IgD-negative memory B cell (primary cell): ENCODE data around the gene KCNAB3. TPM values are rescaled to one million over a fixed set of nuclear protein-coding genes. Genes with fewer than 3 reads are reported as not detected.

Experiments used
- H3K27ac Mint-ChIP-seq, 3 donors: one replicate each; pipeline ENCODE4 v1.8.0; 2020 to 2022; ENCODE audit warnings: mild to moderate bottlenecking in 3 of 3, mixed read lengths in 3 of 3, moderate library complexity in 1 of 3
- H3K27me3 Mint-ChIP-seq: one replicate; pipeline ENCODE4 v1.8.0; 2021; ENCODE audit warnings: mixed read lengths
- H3K36me3 Mint-ChIP-seq: one replicate; pipeline ENCODE4 v1.8.0; 2020; ENCODE audit warnings: mild to moderate bottlenecking, mixed read lengths
- H3K4me1 Mint-ChIP-seq, 3 donors: one replicate each; pipeline ENCODE4 v1.8.0; 2020 to 2022; ENCODE audit warnings: mixed read lengths in 3 of 3, mild to moderate bottlenecking in 1 of 3
- H3K4me3 Mint-ChIP-seq, 4 donors: one replicate each; pipeline ENCODE4 v1.8.0; 2020 to 2022; ENCODE audit warnings: mild to moderate bottlenecking in 4 of 4, mixed read lengths in 4 of 4, moderate library complexity in 3 of 4
- H3K9me3 Mint-ChIP-seq, 3 donors: one replicate each; pipeline ENCODE4 v1.8.0; 2020 to 2021; ENCODE audit warnings: mixed read lengths in 3 of 3, mild to moderate bottlenecking in 1 of 3
- polyA plus RNA-seq: library from polyadenylated mRNA; unstranded; fragments of 300-500 nt; fragmentation: Illumina TruSeq; gene quantifications from one replicate; pipeline ENCODE4 v1.2.3, GENCODE V29; 2021

The KCNAB3 gene
- polyA plus RNA-seq, 1 donor from 2014 or later, result 0.51 TPM

DNA sequence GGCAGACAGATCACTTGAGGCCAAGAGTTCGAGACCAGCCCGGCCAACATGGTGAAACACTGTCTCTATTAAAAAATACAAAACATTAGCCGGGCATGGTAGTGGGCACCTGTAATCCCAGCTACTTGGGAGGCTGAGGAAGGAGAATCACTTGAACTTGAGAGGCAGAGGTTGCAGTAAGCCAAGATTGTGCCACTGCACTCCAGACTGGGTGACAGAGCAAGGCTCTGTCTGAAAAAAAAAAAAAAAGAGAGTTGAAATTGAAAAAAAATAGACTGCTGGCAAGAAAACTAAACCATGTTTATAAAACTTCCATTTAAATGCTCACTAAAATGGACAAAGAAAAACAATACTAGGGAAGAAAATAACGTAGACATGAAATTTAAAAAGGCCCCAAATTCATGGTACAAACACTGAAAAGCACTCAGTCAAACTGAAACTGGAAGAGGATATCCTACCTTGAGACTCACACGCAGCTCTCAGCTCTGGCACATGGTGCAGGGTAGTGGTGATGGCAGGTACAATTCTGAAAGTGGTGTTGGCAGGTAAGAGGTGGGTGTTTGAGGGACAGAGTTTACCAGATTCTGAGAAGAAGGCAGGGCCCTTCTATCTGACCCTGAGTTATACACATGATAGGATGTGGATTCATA lies 21.6 kb upstream of the KCNAB3 start:
- peak overlapping the region in 2 of 3 donors; percentile 24 to 32 for H3K27ac Mint-ChIP-seq
- peaks cover 6% of the 10 kb centered on the region for H3K36me3 Mint-ChIP-seq
- H3K4me1 Mint-ChIP-seq, result peaks cover 6 to 11% (median 6%) of the 10 kb centered on the region in 3 donors
- peak overlapping the region in 1 of 4 donors; percentile 79 for H3K4me3 Mint-ChIP-seq
- H3K9me3 Mint-ChIP-seq, result no peaks in the 10 kb centered on the region
- H3K27me3 Mint-ChIP-seq, result no peaks in the 10 kb centered on the region

DNA sequence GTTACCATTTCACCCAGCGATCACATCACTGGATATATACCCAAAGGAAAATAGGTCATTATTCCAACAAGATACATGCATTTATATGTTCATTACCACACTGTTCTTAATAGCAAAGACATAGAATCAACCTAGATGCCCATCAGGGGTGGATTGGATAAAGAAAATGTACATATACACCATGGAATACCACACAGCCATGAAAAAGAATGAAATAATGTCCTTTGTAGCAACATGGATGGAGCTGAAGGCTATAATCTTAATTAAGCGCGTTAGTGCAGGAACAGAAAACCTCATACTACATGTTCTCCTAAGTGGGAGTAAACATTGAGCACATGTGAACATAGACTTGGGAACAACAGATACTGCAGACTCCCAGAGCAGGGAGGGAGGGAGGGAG lies 20.9 kb upstream of the KCNAB3 start:
- H3K4me1 Mint-ChIP-seq, result peaks cover 6 to 11% (median 6%) of the 10 kb centered on the region in 3 donors
- no peaks in the 10 kb centered on the region for H3K9me3 Mint-ChIP-seq
- H3K36me3 Mint-ChIP-seq, result peaks cover 6% of the 10 kb centered on the region
- no peaks in the 10 kb centered on the region for H3K27me3 Mint-ChIP-seq
- peak overlapping the region in 1 of 3 donors; percentile 58 for H3K27ac Mint-ChIP-seq
- H3K4me3 Mint-ChIP-seq, result no peak overlapping the region

DNA sequence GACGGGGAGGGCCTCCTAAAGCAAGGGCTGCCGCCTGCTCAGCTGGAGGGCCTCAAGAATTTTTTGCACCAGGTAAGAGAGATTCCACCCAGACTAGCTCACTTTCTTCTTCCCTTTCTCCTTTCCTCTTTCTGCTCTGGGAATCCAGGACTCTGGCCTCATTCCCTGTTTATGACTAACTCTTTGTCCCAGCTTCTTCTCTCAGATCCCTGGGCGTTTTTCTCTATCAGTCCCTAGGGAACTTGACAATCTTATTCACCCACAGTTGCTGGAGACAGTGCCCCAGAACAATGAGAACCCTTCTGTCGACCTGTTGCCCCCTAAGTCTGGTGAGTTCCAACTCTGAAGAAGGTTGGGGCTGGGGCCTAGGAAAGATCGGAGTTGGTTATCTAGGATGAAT lies 18.0 kb upstream of the KCNAB3 start:
- Mint-ChIP-seq H3K36me3 (peaks cover 11% of the 10 kb centered on the region), H3K27me3 (no peaks in the 10 kb centered on the region), H3K4me3 (no peak overlapping the region), H3K9me3 (no peaks in the 10 kb centered on the region), H3K4me1 (peaks cover 6 to 11% (median 6%) of the 10 kb centered on the region in 3 donors), H3K27ac (no peak overlapping the region)

DNA sequence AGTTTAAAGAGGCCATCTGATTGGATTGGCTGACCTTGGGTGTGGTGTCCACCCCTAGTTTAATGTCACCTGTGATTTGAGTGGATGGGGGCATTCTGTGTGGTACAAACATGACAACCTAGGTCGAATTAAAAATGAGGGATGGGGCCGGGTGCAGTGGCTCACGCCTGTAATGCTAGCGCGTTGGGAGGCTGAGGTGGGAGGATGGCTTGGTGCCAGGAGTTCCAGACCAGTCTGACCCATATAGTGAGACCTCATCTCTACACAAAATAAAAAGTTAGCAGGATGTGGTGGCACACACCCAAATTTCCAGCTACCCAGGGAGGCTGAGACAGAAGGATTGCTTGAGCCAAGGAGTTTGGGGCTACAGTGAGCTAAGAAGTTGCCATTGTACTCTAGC lies 16.8 kb upstream of the KCNAB3 start:
- H3K36me3 Mint-ChIP-seq, result peaks cover 11% of the 10 kb centered on the region

DNA sequence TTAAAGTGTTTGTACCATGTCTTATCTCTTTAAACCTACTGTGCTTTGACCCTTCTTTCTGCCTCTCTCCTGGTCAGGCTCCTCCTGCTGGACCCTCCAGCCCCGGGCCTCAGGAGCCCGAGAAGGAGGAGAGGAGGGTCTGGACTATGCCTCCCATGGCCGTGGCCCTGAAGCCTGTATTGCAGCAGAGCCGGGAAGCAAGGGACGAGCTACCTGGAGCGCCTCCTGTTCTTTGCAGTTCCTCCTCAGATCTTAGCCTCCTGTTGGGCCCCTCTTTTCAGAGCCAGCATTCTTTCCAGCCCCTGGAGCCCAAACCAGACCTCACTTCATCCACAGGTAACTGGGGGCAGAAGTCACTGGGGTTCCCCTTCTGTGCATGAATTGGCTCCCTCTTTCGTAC lies 16.0 kb upstream of the KCNAB3 start:
- H3K4me3 Mint-ChIP-seq, result no peak overlapping the region
- H3K27me3 Mint-ChIP-seq, result no peaks in the 10 kb centered on the region
- peaks cover 11% of the 10 kb centered on the region for H3K36me3 Mint-ChIP-seq
- no peaks in the 10 kb centered on the region for H3K9me3 Mint-ChIP-seq
- peaks cover 0 to 4% (median 0%) of the 10 kb centered on the region in 3 donors for H3K4me1 Mint-ChIP-seq
- H3K27ac Mint-ChIP-seq, result no peak overlapping the region

More for the DNA sequence above, 16.8 kb upstream of the KCNAB3 start:
- Mint-ChIP-seq H3K4me1 (peaks cover 3 to 7% (median 4%) of the 10 kb centered on the region in 3 donors), H3K27ac (peak overlapping the region in 1 of 3 donors; percentile 39), H3K9me3 (no peaks in the 10 kb centered on the region), H3K27me3 (no peaks in the 10 kb centered on the region), H3K4me3 (no peak overlapping the region)

DNA sequence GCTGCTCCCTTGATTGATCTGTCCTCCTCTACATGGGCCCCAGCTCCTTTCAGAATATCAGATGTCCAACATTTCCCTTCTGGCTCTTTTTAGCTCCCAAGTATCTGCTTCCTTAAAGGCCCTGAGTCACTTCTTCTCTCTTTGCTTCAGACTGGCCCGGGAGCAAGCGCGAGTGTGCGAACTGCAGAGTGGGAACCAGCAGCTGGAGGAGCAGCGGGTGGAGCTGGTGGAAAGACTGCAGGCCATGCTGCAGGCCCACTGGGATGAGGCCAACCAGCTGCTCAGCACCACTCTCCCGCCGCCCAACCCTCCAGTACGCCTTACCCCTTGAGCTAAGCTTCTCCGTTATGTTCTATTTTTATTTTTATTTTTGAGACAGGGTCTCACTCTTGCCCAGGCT lies 14.7 kb upstream of the KCNAB3 start:
- peaks cover 5% of the 10 kb centered on the region for H3K36me3 Mint-ChIP-seq
- H3K27me3 Mint-ChIP-seq, result no peaks in the 10 kb centered on the region
- H3K9me3 Mint-ChIP-seq, result no peaks in the 10 kb centered on the region
- no peaks in the 10 kb centered on the region for H3K4me1 Mint-ChIP-seq
- H3K27ac Mint-ChIP-seq, result no peak overlapping the region
- H3K4me3 Mint-ChIP-seq, result no peak overlapping the region

DNA sequence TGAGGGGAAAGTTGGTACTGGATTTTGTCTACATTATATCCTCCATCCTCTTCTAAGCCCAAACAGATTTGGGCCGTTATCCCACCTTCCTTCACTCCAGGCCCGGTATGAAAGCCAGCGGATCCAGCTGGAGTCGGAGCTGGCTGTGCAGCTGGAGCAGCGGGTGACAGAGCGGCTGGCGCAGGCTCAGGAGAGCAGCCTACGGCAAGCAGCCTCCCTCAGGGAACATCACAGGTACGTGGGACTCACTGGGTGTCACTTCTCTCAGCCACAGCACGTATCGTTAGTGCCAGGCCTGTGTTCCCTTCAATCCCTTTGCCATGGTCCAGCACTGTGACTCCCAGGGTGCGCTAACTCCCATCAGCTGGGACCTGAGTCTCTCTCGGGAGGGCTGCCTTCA lies 13.6 kb upstream of the KCNAB3 start:
- no peaks in the 10 kb centered on the region for H3K9me3 Mint-ChIP-seq
- peaks cover 7% of the 10 kb centered on the region for H3K36me3 Mint-ChIP-seq
- H3K27ac Mint-ChIP-seq, result no peak overlapping the region
- H3K4me3 Mint-ChIP-seq, result no peak overlapping the region
- no peaks in the 10 kb centered on the region for H3K27me3 Mint-ChIP-seq
- peaks cover 0 to 3% (median 0%) of the 10 kb centered on the region in 3 donors for H3K4me1 Mint-ChIP-seq

DNA sequence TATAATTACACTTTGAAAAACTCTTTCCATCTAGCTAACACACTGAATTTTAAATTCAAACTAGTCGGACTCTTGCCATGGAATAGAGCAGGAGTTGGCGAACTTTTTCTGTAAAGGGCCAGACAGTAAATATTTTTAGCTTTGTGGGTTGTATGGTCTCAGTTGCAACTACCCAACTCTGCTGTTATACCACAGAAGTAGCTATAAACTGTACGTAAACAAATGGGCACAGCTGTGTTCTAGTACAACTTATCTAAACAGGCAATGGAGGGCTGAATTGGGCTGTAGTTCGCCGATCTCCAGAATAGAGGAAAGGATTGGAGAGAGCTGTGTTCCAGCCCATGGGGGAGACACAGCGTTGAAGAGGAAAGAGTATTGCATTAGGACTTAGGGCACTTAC lies 11.1 kb upstream of the KCNAB3 start:
- no peak overlapping the region for H3K27ac Mint-ChIP-seq
- no peaks in the 10 kb centered on the region for H3K27me3 Mint-ChIP-seq
- H3K4me3 Mint-ChIP-seq, result no peak overlapping the region
- H3K36me3 Mint-ChIP-seq, result peaks cover 7% of the 10 kb centered on the region
- H3K9me3 Mint-ChIP-seq, result no peaks in the 10 kb centered on the region
- H3K4me1 Mint-ChIP-seq, result peaks cover 0 to 3% (median 0%) of the 10 kb centered on the region in 3 donors

DNA sequence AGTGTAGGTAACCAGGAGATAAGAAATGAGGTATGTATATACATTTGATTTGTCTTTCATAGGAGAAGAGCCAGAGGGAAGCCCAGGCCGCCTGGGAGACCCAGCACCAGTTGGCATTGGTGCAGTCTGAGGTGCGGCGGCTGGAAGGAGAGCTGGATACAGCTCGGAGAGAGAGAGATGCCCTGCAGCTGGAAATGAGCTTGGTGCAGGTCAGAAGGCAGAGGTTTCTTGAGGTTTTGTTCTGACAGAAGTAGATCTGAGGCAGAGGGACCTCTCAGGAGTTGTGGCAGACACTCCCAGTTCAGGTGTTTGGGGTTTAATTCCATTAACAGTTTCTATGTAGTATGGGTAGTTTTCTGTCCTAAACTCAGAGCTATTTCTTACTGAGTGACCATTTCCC lies 10.4 kb upstream of the KCNAB3 start:
- Mint-ChIP-seq H3K27ac (no peak overlapping the region), H3K4me3 (peak overlapping the region in 1 of 4 donors; percentile 26), H3K4me1 (peaks cover 0 to 3% (median 0%) of the 10 kb centered on the region in 3 donors), H3K27me3 (no peaks in the 10 kb centered on the region), H3K9me3 (no peaks in the 10 kb centered on the region), H3K36me3 (peaks cover 7% of the 10 kb centered on the region)

DNA sequence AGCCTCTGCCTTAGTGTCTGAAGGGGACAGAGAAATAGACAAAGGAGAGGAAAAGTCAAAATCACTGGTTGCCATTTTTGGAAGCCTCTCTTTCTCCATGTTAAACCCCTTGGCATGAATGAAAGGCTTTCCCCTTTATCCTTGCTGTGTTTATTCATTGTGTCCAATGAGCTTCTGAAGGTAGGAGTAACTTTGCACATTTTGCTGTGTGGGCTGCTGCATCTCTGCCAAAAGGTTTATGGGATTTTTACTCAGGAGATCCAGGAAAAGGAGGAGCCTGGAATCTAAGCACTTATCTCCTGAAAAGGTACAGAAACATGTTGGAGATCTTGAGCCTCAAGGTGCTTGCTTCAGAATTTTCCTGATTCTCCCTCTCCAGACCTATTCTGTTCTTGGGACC lies 6.2 kb upstream of the KCNAB3 start:
- peaks cover 4% of the 10 kb centered on the region for H3K36me3 Mint-ChIP-seq
- peak overlapping the region in 1 of 4 donors; percentile 71 for H3K4me3 Mint-ChIP-seq
- H3K9me3 Mint-ChIP-seq, result no peaks in the 10 kb centered on the region
- no peak overlapping the region for H3K27ac Mint-ChIP-seq
- H3K27me3 Mint-ChIP-seq, result no peaks in the 10 kb centered on the region
- peaks cover 18 to 28% (median 19%) of the 10 kb centered on the region in 3 donors for H3K4me1 Mint-ChIP-seq

DNA sequence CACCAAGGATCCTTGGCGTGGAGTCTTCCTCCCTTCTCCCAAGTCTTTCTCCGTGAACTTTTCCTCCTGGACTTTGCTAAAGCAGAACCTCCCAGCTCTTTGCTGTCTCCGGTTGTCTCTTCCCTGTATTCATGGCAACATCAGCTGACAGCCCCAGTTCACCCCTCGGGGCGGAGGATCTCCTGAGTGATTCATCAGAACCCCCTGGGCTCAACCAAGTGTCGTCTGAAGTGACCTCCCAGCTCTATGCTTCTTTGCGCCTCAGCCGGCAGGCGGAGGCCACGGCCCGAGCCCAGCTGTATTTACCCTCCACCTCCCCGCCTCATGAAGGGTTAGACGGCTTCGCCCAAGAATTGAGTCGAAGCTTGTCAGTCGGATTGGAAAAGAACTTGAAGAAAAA lies 3.3 kb upstream of the KCNAB3 start:
- Mint-ChIP-seq H3K27me3 (no peaks in the 10 kb centered on the region), H3K27ac (peak overlapping the region; percentile 66 to 97 (median 84))

DNA sequence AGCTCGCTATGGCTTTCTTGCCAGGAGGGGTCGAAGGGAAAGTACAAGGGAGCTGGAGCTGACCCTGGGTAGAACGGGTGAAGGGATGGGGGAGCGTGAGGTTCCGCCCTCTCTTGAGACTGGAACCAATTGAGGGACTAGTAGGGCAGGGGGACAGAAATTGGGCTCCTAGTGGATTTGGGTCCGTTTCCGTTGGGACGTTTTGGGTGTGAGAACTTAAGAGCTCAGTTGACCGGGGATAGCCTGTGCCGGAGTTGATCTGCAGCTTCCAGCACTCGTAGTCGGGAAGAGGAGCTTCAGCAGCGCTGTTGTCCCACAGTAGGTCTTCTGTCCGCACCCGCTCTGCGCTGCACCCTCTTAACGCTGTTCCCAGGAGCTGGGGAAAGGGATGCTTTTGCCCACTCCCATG lies 2.8 kb upstream of the KCNAB3 start:
- H3K9me3 Mint-ChIP-seq, result no peaks in the 10 kb centered on the region
- H3K4me3 Mint-ChIP-seq, result peak overlapping the region; percentile 87 to 100 (median 98)
- H3K36me3 Mint-ChIP-seq, result peaks cover 7% of the 10 kb centered on the region
- no peaks in the 10 kb centered on the region for H3K27me3 Mint-ChIP-seq
- H3K4me1 Mint-ChIP-seq, result peaks cover 23 to 37% (median 27%) of the 10 kb centered on the region in 3 donors
- peak overlapping the region; percentile 66 to 97 (median 84) for H3K27ac Mint-ChIP-seq

More for the DNA sequence above, 3.3 kb upstream of the KCNAB3 start:
- H3K36me3 Mint-ChIP-seq, result peaks cover 7% of the 10 kb centered on the region
- peaks cover 23 to 37% (median 27%) of the 10 kb centered on the region in 3 donors for H3K4me1 Mint-ChIP-seq
- H3K4me3 Mint-ChIP-seq, result peak overlapping the region; percentile 87 to 100 (median 98)
- no peaks in the 10 kb centered on the region for H3K9me3 Mint-ChIP-seq

DNA sequence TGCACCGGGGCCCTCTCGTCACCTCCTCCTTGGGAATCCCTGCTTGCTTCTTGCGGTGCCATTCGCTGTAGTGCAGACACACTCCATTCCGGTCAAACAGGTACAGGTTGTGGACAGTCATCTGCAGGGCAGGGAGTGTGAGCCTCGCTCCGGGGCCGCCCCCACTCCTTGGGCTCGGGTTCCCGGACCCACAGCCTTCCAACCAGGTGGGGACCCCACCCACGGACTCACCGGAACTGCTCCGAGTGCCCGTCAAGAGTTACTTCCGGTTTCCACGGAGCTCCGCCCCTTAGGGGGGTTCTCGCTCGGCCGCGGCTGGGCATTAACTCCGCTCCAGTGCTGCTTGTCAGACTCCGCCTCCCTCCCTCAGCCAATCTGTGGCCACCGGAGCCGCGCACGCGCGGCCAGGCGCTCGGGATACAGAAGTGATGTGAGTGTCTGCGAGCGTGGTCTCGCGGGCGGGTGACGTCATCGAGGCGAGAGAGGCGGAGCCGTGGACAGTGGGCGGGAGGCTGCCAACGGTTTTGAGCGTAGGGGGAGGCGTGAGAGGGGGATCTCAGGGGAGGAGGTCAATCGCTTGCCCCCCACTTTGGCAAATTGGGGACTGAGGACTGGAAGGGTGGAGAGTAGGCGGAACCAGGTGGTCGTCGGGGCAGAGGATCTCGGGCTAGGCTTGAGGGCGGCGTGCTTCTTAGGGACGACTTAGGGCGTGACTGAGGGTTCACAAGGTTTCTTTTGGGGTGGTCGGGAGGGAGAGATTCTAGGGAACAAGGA lies 2.2 kb upstream of the KCNAB3 start, which contains the start of the genes CNTROB and TRAPPC1:
TSS of gene CNTROB (plus strand) at position 498 of the 774 bp plus-strand sequence. CDS start 874 bp downstream, outside the sequence.
TSS of gene TRAPPC1 (minus strand) at position 238 of the 774 bp plus-strand sequence. CDS start at position 121, 117 bp downstream.
- H3K9me3 Mint-ChIP-seq, result no peaks in the 10 kb centered on the region
- peak within 1 kb of the TSS; percentile 87 to 100 (median 98) for H3K4me3 Mint-ChIP-seq
- peaks cover 23 to 37% (median 27%) of the 10 kb centered on the region in 3 donors for H3K4me1 Mint-ChIP-seq
- no peaks in the 10 kb centered on the region for H3K27me3 Mint-ChIP-seq
- peak within 1 kb of the TSS; percentile 66 to 97 (median 84) for H3K27ac Mint-ChIP-seq
- peaks cover 7% of the 10 kb centered on the region for H3K36me3 Mint-ChIP-seq

DNA sequence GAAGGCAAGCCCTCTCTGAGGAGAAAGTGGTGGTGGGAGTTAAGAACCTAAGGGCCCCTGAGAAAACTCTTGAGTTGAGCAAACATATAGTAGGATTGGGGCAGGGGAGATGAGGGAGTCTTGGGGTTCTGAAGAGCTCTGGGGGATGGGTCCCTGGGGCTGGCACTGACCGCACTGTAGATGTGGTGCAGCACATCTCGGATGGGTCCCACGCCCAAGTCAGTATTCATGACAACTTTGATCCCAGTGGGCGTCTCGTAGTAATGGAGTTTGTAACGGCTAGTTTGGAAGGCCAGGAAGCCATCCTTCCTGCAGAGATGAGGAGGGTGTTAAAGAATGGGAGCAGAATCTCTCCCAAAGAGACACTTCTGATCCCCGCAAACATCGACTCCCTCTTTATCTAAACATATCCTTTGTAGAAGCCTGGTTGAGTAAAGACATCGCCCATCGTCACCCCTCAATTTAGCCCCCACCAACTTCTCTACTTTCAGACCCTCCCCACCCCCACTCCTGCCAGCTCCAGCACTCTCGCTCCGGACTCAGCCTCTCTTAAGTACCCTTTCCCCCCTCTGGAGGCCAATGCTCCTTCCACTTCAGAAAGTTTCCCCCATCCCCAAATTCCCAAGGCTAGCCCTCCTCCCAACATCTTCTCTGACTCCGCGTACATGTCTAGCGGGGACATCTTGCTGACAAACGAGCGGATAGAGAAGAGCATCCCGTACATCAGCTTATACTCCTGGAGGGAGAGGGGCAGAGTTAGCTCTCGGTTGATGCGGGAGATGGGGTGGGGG lies 1.4 kb upstream of the KCNAB3 start:
- peak overlapping the region; percentile 87 to 100 (median 98) for H3K4me3 Mint-ChIP-seq
- H3K4me1 Mint-ChIP-seq, result peaks cover 27 to 37% (median 30%) of the 10 kb centered on the region in 3 donors
- H3K36me3 Mint-ChIP-seq, result peaks cover 7% of the 10 kb centered on the region
- H3K27me3 Mint-ChIP-seq, result no peaks in the 10 kb centered on the region
- no peaks in the 10 kb centered on the region for H3K9me3 Mint-ChIP-seq
- H3K27ac Mint-ChIP-seq, result peak overlapping the region in 2 of 3 donors; percentile 66 to 84
